Midbrain (tissue), 1 donor: Measurements from ENCODE around the gene IFT27.
"Not testable (repeated sequence)": the region's sequence is repeated elsewhere in the genome, so short reads cannot be mapped to it uniquely, and the experiment has no call there.

ENCODE experiments used
- DNase-seq: peaks from one replicate; lab custom pipeline; 2025; lab: John Stamatoyannopoulos, UW

The IFT27 gene

GRCh38 chr22:36743591-36744412 is 32.1 kb downstream of the IFT27 start:
- no peak for DNase-seq

- DNase-seq = no peak
Measured at GRCh38 chr22:36743011-36743410, 32.9 kb downstream of the IFT27 start.

GRCh38 chr22:36741968-36742367 is 34.0 kb downstream of the IFT27 start:
- no peak for DNase-seq

- no peak for DNase-seq
Measured at GRCh38 chr22:36741204-36741793, 34.6 kb downstream of the IFT27 start.

- no peak for DNase-seq
Measured at GRCh38 chr22:36740716-36741115, 35.2 kb downstream of the IFT27 start.

- DNase-seq = no peak
Measured at GRCh38 chr22:36739185-36739584, 36.7 kb downstream of the IFT27 start.

GRCh38 chr22:36738416-36739020 is 37.4 kb downstream of the IFT27 start:
- no peak for DNase-seq

GRCh38 chr22:36737776-36738175 is 38.1 kb downstream of the IFT27 start:
- DNase-seq = no peak

GRCh38 chr22:36736701-36737320 is 39.1 kb downstream of the IFT27 start:
- DNase-seq = no peak

GRCh38 chr22:36734171-36735058 is 41.5 kb downstream of the IFT27 start:
- DNase-seq = no peak

- DNase-seq = no peak
Measured at GRCh38 chr22:36733271-36733670, 42.6 kb downstream of the IFT27 start.

- DNase-seq = no peak
Measured at GRCh38 chr22:36732609-36733008, 43.3 kb downstream of the IFT27 start.

- no peak for DNase-seq
Measured at GRCh38 chr22:36731916-36732315, 44.0 kb downstream of the IFT27 start.

- not testable (repeated sequence) for DNase-seq
Measured at GRCh38 chr22:36731321-36731720, 44.6 kb downstream of the IFT27 start.

GRCh38 chr22:36730176-36730858 is 45.6 kb downstream of the IFT27 start:
- no peak for DNase-seq

GRCh38 chr22:36729321-36729720 is 46.6 kb downstream of the IFT27 start:
- no peak for DNase-seq

GRCh38 chr22:36728505-36728904 is 47.4 kb downstream of the IFT27 start:
- DNase-seq = no peak

GRCh38 chr22:36727927-36728488 is 47.9 kb downstream of the IFT27 start:
- no peak for DNase-seq

GRCh38 chr22:36727110-36727509 is 48.8 kb downstream of the IFT27 start:
- DNase-seq = no peak

GRCh38 chr22:36726007-36726380 is 49.9 kb downstream of the IFT27 start:
- no peak for DNase-seq
